Right cardiac atrium (tissue), 5 donors: Measurements from ENCODE around the gene SMAP1. TPM values are rescaled to one million over a fixed set of nuclear protein-coding genes. Genes with fewer than 3 reads are reported as not detected.

ENCODE experiments used
- ATAC-seq, 2 donors: fragments of 200-7000 bp; cut with Tn5 transposase; one replicate each; pipeline versions ENCODE4 v1.8.0 to v1.9.1; 2020; ENCODE audit warnings: moderate library complexity in 2 of 2, mild to moderate bottlenecking in 1 of 2
- DNase-seq, 3 donors: peaks; one replicate each; pipeline ENCODE4 v3.0.0-alpha.2; 2020
- H3K27ac ChIP-seq: one replicate; pipeline ENCODE4 v1.5.1; 2013; ENCODE audit warnings: mild to moderate bottlenecking, low read length, control low read depth, moderate library complexity
- H3K27me3 ChIP-seq: one replicate; pipeline ENCODE4 v1.6.1; 2013; ENCODE audit not compliant: control insufficient read depth, insufficient read depth
- H3K4me1 ChIP-seq: one replicate; pipeline ENCODE4 v1.6.1; 2013; ENCODE audit warnings: low read length; ENCODE audit not compliant: control insufficient read depth, insufficient read depth
- H3K4me3 ChIP-seq: one replicate; pipeline ENCODE4 v1.5.1; 2013; ENCODE audit warnings: low read length, control low read depth
- H3K9me3 ChIP-seq: one replicate; pipeline ENCODE4 v1.6.1; 2013; ENCODE audit warnings: low read length; ENCODE audit not compliant: control insufficient read depth
- WGBS: extraction: QIAGEN DNeasy Blood & Tissue Kit; methylation state at CpG from one replicate; pipeline ENCODE4 v1.1.7; 2013; 5-methylcytosine and 5-hydroxymethylcytosine counted together
- intact Hi-C, 4 donors: fragments of 100-400 bp; cut with DNase I; formaldehyde crosslinking; loops; one replicate each; pipeline versions ENCODE4 v1.11.0 to v1.14.0; 2022 to 2023
- polyA plus RNA-seq: library from polyadenylated mRNA; stranded (reverse); fragments of 200-250 nt; gene quantifications from one replicate; pipeline ENCODE4 v1.2.3, GENCODE V29; 2013
- total RNA-seq, 4 donors: library from RNA; stranded (reverse); fragmentation: NEBNext Ultra II Directional; extraction: Animal tissue kit (Norgen Biotek cat#: 25700); gene quantifications; one replicate each; pipeline ENCODE4 v1.2.1, GENCODE V29; 2021
- donor health status: healthy with polysubstance abuse.
- donor health status: DM: no; HTN: yes; CAD: no.
- donor health status: DM: no; HTN: no; CAD: no.
- donor health status: DM: no; HTN: yes; CAD: no; lungs with severe emphysema.
- donor health status: DM: yes; HTN: yes; CAD: no.

Gene SMAP1
- total and polyA plus RNA-seq, 5 donors, result 16.2 to 36.0 (median 31.3) TPM

- Histone ChIP-seq H3K9me3 (no peaks in the 10 kb centered on the region), H3K4me3 (no peak overlapping the region), H3K27me3 (no peaks in the 10 kb centered on the region), H3K27ac (no peak overlapping the region), H3K4me1 (no peaks in the 10 kb centered on the region)
- intact Hi-C loops, result no loop called here
- DNase-seq, result no peak
- no peak for ATAC-seq
- 91% methylated on average over 6 of the region's 6 CpGs for WGBS
Observed at GRCh38 chr6:70811788-70812187, 144.1 kb downstream of the SMAP1 start.

GRCh38 chr6:70813885-70814284 is 146.2 kb downstream of the SMAP1 start:
- H3K4me3 ChIP-seq, result no peak overlapping the region
- peak; percentile 57 to 62 for ATAC-seq
- intact Hi-C loops, result no loop called here
- no peaks in the 10 kb centered on the region for H3K4me1 ChIP-seq
- DNase-seq, result no peak
- WGBS, result 64% methylated on average over 3 of the region's 3 CpGs
- no peak overlapping the region for H3K27ac ChIP-seq
- H3K9me3 ChIP-seq, result no peaks in the 10 kb centered on the region
- H3K27me3 ChIP-seq, result no peaks in the 10 kb centered on the region

- H3K27ac ChIP-seq, result no peak overlapping the region
- no peak overlapping the region for H3K4me3 ChIP-seq
- intact Hi-C loops, result no loop called here
- DNase-seq (no peak), ATAC-seq (no peak)
- no peaks in the 10 kb centered on the region for H3K27me3 ChIP-seq
- 94% methylated on average over 4 of the region's 4 CpGs for WGBS
- no peaks in the 10 kb centered on the region for H3K9me3 ChIP-seq
- H3K4me1 ChIP-seq, result no peaks in the 10 kb centered on the region
Observed at GRCh38 chr6:70819646-70820045, 152.0 kb downstream of the SMAP1 start.

GRCh38 chr6:70820778-70821177 is 153.1 kb downstream of the SMAP1 start:
- Histone ChIP-seq H3K4me1 (no peaks in the 10 kb centered on the region), H3K27ac (no peak overlapping the region), H3K27me3 (no peaks in the 10 kb centered on the region), H3K4me3 (no peak overlapping the region), H3K9me3 (no peaks in the 10 kb centered on the region)
- intact Hi-C loops, result no loop called here
- ATAC-seq, result no peak
- 97% methylated on average over 2 of the region's 2 CpGs for WGBS
- DNase-seq, result no peak

GRCh38 chr6:70821751-70822150 is 154.1 kb downstream of the SMAP1 start:
- ATAC-seq, result no peak
- H3K27ac ChIP-seq, result no peak overlapping the region
- H3K4me1 ChIP-seq, result no peaks in the 10 kb centered on the region
- WGBS, result 98% methylated on average over 2 of the region's 2 CpGs
- intact Hi-C loops, result no loop called here
- no peak overlapping the region for H3K4me3 ChIP-seq
- DNase-seq, result no peak
- no peaks in the 10 kb centered on the region for H3K9me3 ChIP-seq
- H3K27me3 ChIP-seq, result no peaks in the 10 kb centered on the region

- Histone ChIP-seq H3K27me3 (no peaks in the 10 kb centered on the region), H3K4me1 (no peaks in the 10 kb centered on the region), H3K9me3 (no peaks in the 10 kb centered on the region), H3K4me3 (no peak overlapping the region), H3K27ac (no peak overlapping the region)
- WGBS, result 97% methylated on average over 1 of the region's 1 CpG
- intact Hi-C loops, result no loop called here
- ATAC-seq (no peak), DNase-seq (no peak)
Observed at GRCh38 chr6:70823651-70824050, 156.0 kb downstream of the SMAP1 start.

- intact Hi-C loops, result no loop called here
- Histone ChIP-seq H3K27ac (no peak overlapping the region), H3K4me3 (no peak overlapping the region), H3K27me3 (no peaks in the 10 kb centered on the region), H3K9me3 (no peaks in the 10 kb centered on the region), H3K4me1 (no peaks in the 10 kb centered on the region)
- WGBS, result 97% methylated on average over 3 of the region's 3 CpGs
- no peak for DNase-seq
- no peak for ATAC-seq
Observed at GRCh38 chr6:70831427-70831826, 163.7 kb downstream of the SMAP1 start.

- intact Hi-C loops, result no loop called here
- Histone ChIP-seq H3K9me3 (no peaks in the 10 kb centered on the region), H3K4me3 (no peak overlapping the region), H3K27me3 (no peaks in the 10 kb centered on the region), H3K27ac (no peak overlapping the region), H3K4me1 (no peaks in the 10 kb centered on the region)
- 44% methylated on average over 2 of the region's 2 CpGs for WGBS
- no peak for DNase-seq
- ATAC-seq, result no peak
Observed at GRCh38 chr6:70834520-70834919, 166.8 kb downstream of the SMAP1 start.

- Histone ChIP-seq H3K27ac (no peak overlapping the region), H3K9me3 (no peaks in the 10 kb centered on the region), H3K27me3 (no peaks in the 10 kb centered on the region), H3K4me3 (no peak overlapping the region), H3K4me1 (no peaks in the 10 kb centered on the region)
- no peak for ATAC-seq
- DNase-seq, result no peak
- WGBS, result 69% methylated on average over 2 of the region's 2 CpGs
- intact Hi-C loops, result no loop called here
Observed at GRCh38 chr6:70838907-70839285, 171.2 kb downstream of the SMAP1 start.

GRCh38 chr6:70839286-70840266 is 171.9 kb downstream of the SMAP1 start:
- Histone ChIP-seq H3K27ac (no peak overlapping the region), H3K27me3 (no peaks in the 10 kb centered on the region), H3K4me1 (no peaks in the 10 kb centered on the region), H3K9me3 (no peaks in the 10 kb centered on the region), H3K4me3 (no peak overlapping the region)
- ATAC-seq, result no peak
- WGBS, result 92% methylated on average over 7 of the region's 7 CpGs
- intact Hi-C loops, result no loop called here
- DNase-seq, result no peak

GRCh38 chr6:70841112-70841511 is 173.4 kb downstream of the SMAP1 start:
- 96% methylated on average over 8 of the region's 8 CpGs for WGBS
- intact Hi-C loops, result no loop called here
- ATAC-seq (no peak), DNase-seq (no peak)
- no peaks in the 10 kb centered on the region for H3K27me3 ChIP-seq
- no peaks in the 10 kb centered on the region for H3K4me1 ChIP-seq
- H3K4me3 ChIP-seq, result no peak overlapping the region
- H3K27ac ChIP-seq, result no peak overlapping the region
- no peaks in the 10 kb centered on the region for H3K9me3 ChIP-seq
